Measurements from ENCODE around the gene PPIF.

PPIF gene

DNA sequence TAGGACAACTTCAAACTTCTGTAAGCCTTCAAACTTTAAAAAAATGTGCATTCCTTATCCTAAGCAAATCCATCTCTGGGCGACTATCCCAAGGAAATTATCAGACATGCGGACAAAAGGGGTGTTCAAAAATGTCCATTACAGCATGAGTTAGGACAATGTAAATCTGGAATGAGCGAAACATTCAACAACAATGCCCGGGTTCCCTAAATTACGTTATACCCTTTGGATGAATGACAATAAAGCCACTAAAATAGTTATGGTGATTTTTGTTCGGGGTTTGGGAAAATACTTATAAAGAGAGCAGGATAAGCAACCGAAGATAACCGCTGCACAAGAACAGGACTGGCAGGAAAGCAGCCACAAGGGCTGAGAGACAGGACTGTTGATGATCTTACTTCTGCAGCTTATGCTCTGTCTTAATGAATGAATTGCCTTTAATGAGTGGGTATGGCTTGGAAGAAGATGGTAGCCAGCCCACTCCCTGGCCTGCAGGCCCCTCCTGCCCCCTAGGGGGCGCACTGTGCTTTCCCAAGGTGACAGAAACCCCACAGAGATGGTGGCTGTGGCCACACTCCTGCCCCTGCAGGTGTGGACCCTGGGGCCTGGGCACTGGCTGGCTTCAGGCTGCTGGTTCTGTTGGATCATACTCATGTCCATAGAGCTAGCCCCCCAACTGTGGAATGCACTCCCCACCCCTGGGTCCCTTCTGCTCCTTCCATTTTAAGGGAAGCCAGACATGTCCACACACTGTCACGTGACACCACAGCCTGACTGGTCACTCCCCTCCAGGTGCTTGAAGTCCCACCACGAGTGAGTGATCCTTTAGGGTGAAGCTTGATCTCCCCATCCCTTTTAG is 53.1 kb downstream of the PPIF start:
- H3K9ac ChIP-seq (ENCODE audit: low read length) = no peak overlapping the region
- peaks cover 64% of the 10 kb centered on the region for H3K4me1 ChIP-seq (ENCODE audit: control insufficient read depth, insufficient read depth, low read length)
- no peaks in the 10 kb centered on the region for H3K27me3 ChIP-seq (ENCODE audit: control insufficient read depth, insufficient read depth, low read length)
- H3K9me3 ChIP-seq (ENCODE audit: control insufficient read depth, low read length) = no peaks in the 10 kb centered on the region
- H3K36me3 ChIP-seq (ENCODE audit: control insufficient read depth, insufficient read depth, low read length) = no peaks in the 10 kb centered on the region
- H3K4me3 ChIP-seq (ENCODE audit: low read length) = no peak overlapping the region

DNA sequence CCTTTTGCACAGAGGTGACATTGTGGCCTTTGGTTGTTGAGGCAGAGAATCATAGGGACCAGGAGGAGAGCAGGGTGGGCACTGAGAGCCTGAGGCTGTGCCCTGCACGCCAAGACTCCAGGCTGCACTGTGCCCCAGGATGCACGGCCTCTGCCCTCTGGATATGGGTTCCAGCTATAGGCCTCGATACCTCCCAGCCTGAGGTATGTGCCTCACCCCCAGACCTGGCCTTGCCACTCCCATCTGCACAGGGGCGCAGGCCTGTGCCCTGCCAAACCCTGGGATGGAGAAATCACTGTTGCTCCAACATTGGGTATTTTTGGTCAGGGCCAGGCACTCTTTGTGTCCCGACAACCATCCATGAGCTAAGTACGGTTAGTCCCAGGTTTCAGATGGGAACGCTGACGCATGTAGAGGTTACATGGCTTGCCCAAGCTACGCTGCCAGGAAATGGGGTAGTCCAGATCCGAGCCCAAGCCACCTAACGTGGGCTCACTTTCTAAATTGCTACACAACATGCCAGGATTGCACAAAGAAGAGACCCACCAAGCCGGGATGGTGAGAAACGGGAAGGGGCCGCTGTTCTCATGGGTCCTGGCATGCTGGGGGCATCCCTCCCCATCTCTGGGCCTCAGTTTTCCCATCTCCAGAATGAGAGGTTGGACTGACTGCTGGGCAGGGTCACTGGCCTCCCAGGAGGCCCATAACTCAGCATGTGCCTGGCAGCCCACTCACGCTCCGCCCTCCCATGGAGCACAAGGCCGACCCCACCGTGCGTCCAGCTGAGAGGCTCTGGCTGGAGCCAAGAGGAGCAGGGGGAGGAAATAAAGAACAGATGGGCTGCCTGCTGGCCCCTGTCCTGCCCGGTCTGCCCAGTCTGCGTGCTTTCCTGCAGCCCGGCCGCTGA is 54.0 kb downstream of the PPIF start:
- H3K4me1 ChIP-seq (ENCODE audit: control insufficient read depth, insufficient read depth, low read length) = peaks cover 73% of the 10 kb centered on the region
- no peaks in the 10 kb centered on the region for H3K27me3 ChIP-seq (ENCODE audit: control insufficient read depth, insufficient read depth, low read length)
- no peaks in the 10 kb centered on the region for H3K36me3 ChIP-seq (ENCODE audit: control insufficient read depth, insufficient read depth, low read length)
- H3K9me3 ChIP-seq (ENCODE audit: control insufficient read depth, low read length) = no peaks in the 10 kb centered on the region
- no peak overlapping the region for H3K9ac ChIP-seq (ENCODE audit: low read length)
- no peak overlapping the region for H3K4me3 ChIP-seq (ENCODE audit: low read length)

DNA sequence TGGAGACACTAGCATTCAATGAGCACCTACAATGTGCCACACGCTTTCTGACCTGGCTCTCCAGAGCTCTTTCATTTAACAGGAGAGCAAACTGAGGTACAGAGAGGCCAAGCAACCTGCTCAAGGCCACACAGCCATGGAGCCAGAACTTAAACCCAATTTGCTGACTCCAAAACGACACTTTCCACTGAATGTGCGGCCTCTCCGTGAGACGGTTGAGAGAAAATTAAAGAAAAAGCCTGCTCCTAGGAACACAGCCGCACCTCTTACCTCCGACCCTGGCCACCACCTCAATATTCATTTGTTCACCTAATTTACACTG is 55.3 kb downstream of the PPIF start:
- peaks cover 85% of the 10 kb centered on the region for H3K4me1 ChIP-seq (ENCODE audit: control insufficient read depth, insufficient read depth, low read length)
- no peak overlapping the region for H3K4me3 ChIP-seq (ENCODE audit: low read length)
- H3K9me3 ChIP-seq (ENCODE audit: control insufficient read depth, low read length) = no peaks in the 10 kb centered on the region
- H3K36me3 ChIP-seq (ENCODE audit: control insufficient read depth, insufficient read depth, low read length) = no peaks in the 10 kb centered on the region
- no peaks in the 10 kb centered on the region for H3K27me3 ChIP-seq (ENCODE audit: control insufficient read depth, insufficient read depth, low read length)
- H3K9ac ChIP-seq (ENCODE audit: low read length) = no peak overlapping the region

DNA sequence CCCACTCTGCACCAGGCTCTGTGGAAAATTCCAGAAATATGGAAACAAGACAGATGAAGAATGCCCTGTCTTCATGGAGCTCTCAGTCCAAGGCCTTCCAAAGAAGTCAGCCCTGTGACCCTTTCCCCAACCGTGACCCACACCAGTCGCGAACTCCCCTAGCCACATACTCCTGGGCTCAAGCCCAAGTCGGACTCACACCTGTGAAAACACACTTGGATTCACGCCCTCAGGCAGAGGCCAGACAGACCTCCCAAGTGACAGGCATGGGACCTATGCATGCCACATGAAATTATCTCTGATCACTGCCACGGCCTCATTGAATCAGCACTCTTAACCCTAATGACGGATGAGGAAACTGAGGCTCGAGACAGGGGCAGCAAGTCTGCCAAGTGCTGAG is 55.7 kb downstream of the PPIF start:
- Histone ChIP-seq H3K27me3 (ENCODE audit: control insufficient read depth, insufficient read depth, low read length) (no peaks in the 10 kb centered on the region), H3K9me3 (ENCODE audit: control insufficient read depth, low read length) (no peaks in the 10 kb centered on the region), H3K9ac (ENCODE audit: low read length) (no peak overlapping the region), H3K36me3 (ENCODE audit: control insufficient read depth, insufficient read depth, low read length) (no peaks in the 10 kb centered on the region), H3K4me1 (ENCODE audit: control insufficient read depth, insufficient read depth, low read length) (peaks cover 88% of the 10 kb centered on the region), H3K4me3 (ENCODE audit: low read length) (no peak overlapping the region)

DNA sequence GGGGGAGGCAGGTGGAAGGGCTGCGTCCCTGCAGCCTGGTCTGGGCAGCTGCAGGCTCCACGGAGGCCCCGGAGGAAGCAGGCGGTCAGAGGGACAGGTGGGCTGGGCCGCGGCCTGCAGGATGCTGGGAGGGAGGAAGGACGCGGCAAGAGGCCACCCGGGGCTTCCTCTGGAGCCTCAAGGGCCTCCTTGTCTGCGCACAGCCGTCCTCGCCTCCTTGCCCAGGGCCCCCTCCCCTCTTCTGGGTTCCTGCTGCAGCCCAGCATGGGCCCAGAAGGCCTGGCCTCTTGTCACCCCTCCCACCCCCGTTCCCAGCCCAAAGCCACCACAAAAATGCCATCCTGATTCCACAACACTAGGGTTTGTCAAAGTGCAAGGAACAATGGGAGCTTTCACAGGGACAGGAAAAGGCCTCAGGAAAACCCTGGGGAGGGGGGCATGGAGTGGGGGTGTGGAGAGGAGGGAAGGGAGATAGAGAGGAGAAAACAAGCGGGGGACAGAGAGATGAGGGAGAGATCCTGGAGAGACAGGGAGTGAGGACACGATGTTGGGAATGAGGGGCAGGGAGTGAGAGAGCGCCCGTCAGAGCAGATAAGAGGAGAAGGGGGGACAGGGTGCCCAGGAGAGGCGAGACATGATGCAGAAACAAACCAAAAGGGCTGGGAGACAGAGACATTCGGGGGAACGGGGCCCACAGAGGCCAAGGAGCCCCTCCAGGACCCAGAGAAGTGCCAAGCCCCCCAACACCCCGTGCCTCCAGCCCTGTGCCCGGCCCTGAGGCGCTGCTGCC is 56.4 kb downstream of the PPIF start:
- Histone ChIP-seq H3K4me1 (ENCODE audit: control insufficient read depth, insufficient read depth, low read length) (peaks cover 88% of the 10 kb centered on the region), H3K27me3 (ENCODE audit: control insufficient read depth, insufficient read depth, low read length) (no peaks in the 10 kb centered on the region), H3K4me3 (ENCODE audit: low read length) (no peak overlapping the region), H3K36me3 (ENCODE audit: control insufficient read depth, insufficient read depth, low read length) (no peaks in the 10 kb centered on the region), H3K9ac (ENCODE audit: low read length) (no peak overlapping the region), H3K9me3 (ENCODE audit: control insufficient read depth, low read length) (no peaks in the 10 kb centered on the region)

DNA sequence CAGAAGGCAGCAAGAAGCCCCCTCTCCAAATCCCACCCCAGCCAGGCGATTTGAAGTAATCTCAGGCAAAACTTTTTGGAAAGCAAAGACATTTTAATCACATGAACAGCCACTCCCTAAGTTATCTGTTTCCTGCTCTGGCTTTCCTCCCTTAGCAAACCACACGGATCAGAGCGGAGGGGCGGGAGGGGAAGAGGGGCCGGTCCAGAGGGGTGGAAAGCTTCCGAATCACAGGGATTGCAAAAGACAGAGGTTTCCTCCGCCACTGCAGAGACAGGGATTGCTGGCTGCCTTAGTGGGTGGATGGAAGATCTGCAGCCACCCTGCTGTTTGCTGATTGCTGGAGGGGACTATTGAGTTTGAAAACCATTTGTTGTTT is 57.0 kb downstream of the PPIF start:
- Histone ChIP-seq H3K27me3 (ENCODE audit: control insufficient read depth, insufficient read depth, low read length) (no peaks in the 10 kb centered on the region), H3K9me3 (ENCODE audit: control insufficient read depth, low read length) (no peaks in the 10 kb centered on the region), H3K9ac (ENCODE audit: low read length) (no peak overlapping the region), H3K4me3 (ENCODE audit: low read length) (no peak overlapping the region), H3K4me1 (ENCODE audit: control insufficient read depth, insufficient read depth, low read length) (peaks cover 88% of the 10 kb centered on the region), H3K36me3 (ENCODE audit: control insufficient read depth, insufficient read depth, low read length) (no peaks in the 10 kb centered on the region)

DNA sequence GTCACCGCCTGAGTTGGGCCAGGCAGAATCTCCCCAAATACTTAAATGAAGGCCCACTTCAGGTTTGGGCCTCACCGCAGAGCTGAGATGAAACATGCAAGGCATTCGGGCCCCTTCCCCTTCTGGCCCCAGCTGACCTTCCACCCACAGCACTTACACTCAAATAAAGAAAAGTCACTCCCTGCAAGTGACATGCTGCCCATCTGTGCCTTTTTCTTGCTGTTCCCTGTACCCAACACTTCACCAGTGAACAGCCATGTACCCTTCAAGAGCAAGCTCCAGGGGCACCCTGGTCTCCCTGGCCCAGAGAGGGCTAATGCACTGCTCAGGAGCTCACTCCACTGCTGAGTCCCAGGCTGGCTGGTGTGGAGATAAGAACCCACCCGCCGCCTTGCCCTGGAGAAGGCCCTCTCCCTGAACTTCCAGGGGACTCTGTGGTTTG is 57.4 kb downstream of the PPIF start:
- Histone ChIP-seq H3K27me3 (ENCODE audit: control insufficient read depth, insufficient read depth, low read length) (no peaks in the 10 kb centered on the region), H3K4me3 (ENCODE audit: low read length) (no peak overlapping the region), H3K4me1 (ENCODE audit: control insufficient read depth, insufficient read depth, low read length) (peaks cover 84% of the 10 kb centered on the region), H3K9ac (ENCODE audit: low read length) (no peak overlapping the region), H3K36me3 (ENCODE audit: control insufficient read depth, insufficient read depth, low read length) (no peaks in the 10 kb centered on the region), H3K9me3 (ENCODE audit: control insufficient read depth, low read length) (no peaks in the 10 kb centered on the region)

All from mucosa of stomach (tissue), 1 donor.